Heart left ventricle (tissue), 13 donors: Measurements from ENCODE around the gene CWC27.

Experiments used
- CTCF ChIP-seq, 12 donors: fragments of 200-600 bp; sonication (generic) in 4 of 12; IDR thresholded peaks; one replicate each; pipeline versions ENCODE4 v1.5.0 to v1.8.0; 2018 to 2022; ENCODE audit warnings: antibody characterized with exemption in 12 of 12, mild to moderate bottlenecking in 5 of 12
- POLR2A ChIP-seq, 2 donors: fragments of 450-650 bp; IDR thresholded peaks; one replicate each; pipeline ENCODE4 v1.6.1; 2017; ENCODE audit warnings: antibody characterized with exemption in 2 of 2, mild to moderate bottlenecking in 2 of 2, moderate library complexity in 2 of 2
- donor health status: ischemic (EF 13 %, LVEDD 7.1; RV severe dilation, severe dysfunction).
- donor health status: DM: no; HTN: yes; CAD: no.
- donor health status: DM: no; HTN: no; CAD: no.
- donor health status: ischemic (EF 25% LVEDD 6.9; RV normal size, moderate dysfunction).
- donor health status: ischemic (EF 25% LVEDD 5.7; RV mildly dilated, moderate dysfunction).
- donor health status: ischemic (EF 35%, LVEDD 5.7; RV mildly dilated, moderate dysfunction).
- donor health status: nonischemic (EF 11% LVEDD 7.7; RV severe dilation, severe dysfunction).
- donor health status: DM: yes; HTN: yes; CAD: no.
- donor health status: PGD.
- donor health status: ischemic (EF 29% LVEDD 5.4; RV normal size, mild dysfunction).
- donor health status: nonischemic (EF 23%, LVEDD 6.1; RV moderate dilation, normal function).

GRCh38 chr5:65020492-65020891, 251.8 kb downstream of the CWC27 start:
- no peak for TF ChIP-seq CTCF (IDR thresholded peaks at IDR 0.05)
- no peak for TF ChIP-seq POLR2A (IDR thresholded peaks at IDR 0.05)
